ENCODE results near the gene PLVAP. TPM values are rescaled to one million over a fixed set of nuclear protein-coding genes. Genes with fewer than 3 reads are reported as not detected.

PLVAP gene
- total RNA-seq, 1 experiment from 2014 or later: not detected

- Histone ChIP-seq H2BK12ac (ENCODE audit: insufficient read length, low read depth, low read length) (no peak within 1 kb of the TSS), H4K8ac (replicated peaks; ENCODE audit: insufficient read length, low read depth, low read length) (no peak within 1 kb of the TSS), H2BK5ac (ENCODE audit: insufficient read length, low read length) (no peak within 1 kb of the TSS), H3K23me2 (ENCODE audit: insufficient read length, low read depth, low read length, poor library complexity, severe bottlenecking) (peaks cover 11% of the 10 kb centered on the region), H3K9me3 (ENCODE audit: control insufficient read depth, low read depth, low read length) (no peaks in the 10 kb centered on the region), H4K20me1 (ENCODE audit: control insufficient read depth, insufficient read depth, insufficient read length) (no peaks in the 10 kb centered on the region), H3K79me2 (ENCODE audit: insufficient read depth, low read length) (peaks cover 7% of the 10 kb centered on the region; the same call in 1 of the 2 replicates), H2BK120ac (ENCODE audit: low read depth, low read length, poor library complexity, severe bottlenecking) (no peak within 1 kb of the TSS), H3K4me1 (ENCODE audit: insufficient read depth, low read length) (no peaks in the 10 kb centered on the region; the same call in 1 of the 2 replicates), H4K5ac (ENCODE audit: insufficient read length, low read depth, low read length) (no peak within 1 kb of the TSS), H3K4ac (ENCODE audit: low read depth, low read length) (no peak within 1 kb of the TSS), H2AFZ (ENCODE audit: low read length) (no peak within 1 kb of the TSS), H2BK20ac (ENCODE audit: low read depth, low read length, poor library complexity, severe bottlenecking) (no peak within 1 kb of the TSS), H3K27me3 (ENCODE audit: insufficient read depth, low read length) (no peaks in the 10 kb centered on the region), H3K9ac (ENCODE audit: extremely low read depth, insufficient read length, low read length) (peak within 1 kb of the TSS; percentile 32), H3K18ac (ENCODE audit: insufficient read length, low read depth, low read length) (no peak within 1 kb of the TSS), H4K91ac (ENCODE audit: insufficient read length, low read depth, low read length) (no peak within 1 kb of the TSS), H3T11ph (ENCODE audit: low read length) (no peak within 1 kb of the TSS), H3K14ac (ENCODE audit: insufficient read depth, low read length) (no peak within 1 kb of the TSS), H2BK15ac (ENCODE audit: low read depth, low read length) (no peak within 1 kb of the TSS), H3K56ac (ENCODE audit: insufficient read length, low read depth, low read length) (no peak within 1 kb of the TSS), H3K23ac (ENCODE audit: insufficient read length, low read depth, low read length) (no peak within 1 kb of the TSS), H2AK5ac (ENCODE audit: insufficient read length, low read length) (no peak within 1 kb of the TSS), H3K27ac (ENCODE audit: insufficient read length, low read depth, low read length) (no peak within 1 kb of the TSS), H3K4me2 (ENCODE audit: insufficient read depth, insufficient read length, low read length) (peak within 1 kb of the TSS; percentile 73), H3K79me1 (ENCODE audit: insufficient read depth, low read depth, low read length, poor library complexity, severe bottlenecking) (peaks cover 6% of the 10 kb centered on the region)
- Mint-ChIP-seq H3K36me3 (ENCODE audit: insufficient read depth in 1 of 3, low read depth in 3 of 3) (peaks cover 9 to 18% (median 17%) of the 10 kb centered on the region in 3 experiments; a peak in 6 of 7 replicates), H3K27me3 (ENCODE audit: low read depth) (no peaks in the 10 kb centered on the region; the same call in 1 of the 2 replicates), H3K4me1 (peaks cover 22 to 31% of the 10 kb centered on the region in 2 experiments), H3K4me3 (peak within 1 kb of the TSS; percentile 94 to 95), H3K9me3 (no peaks in the 10 kb centered on the region), H3K27ac (peak within 1 kb of the TSS; percentile 88 to 98 (median 95); a peak in 6 of 7 replicates)
- no CpG with 5 or more reads among the region's 46 CpGs for WGBS (ENCODE audit: extremely low coverage, insufficient read length, low lambda C conversion rate)
- DNase-seq: peak; percentile 100
- TF ChIP-seq CTCF (conservative IDR thresholded peaks at IDR 0.05): no peak
Observed at GRCh38 chr19:17309198-17309964, 67.8 kb downstream of the PLVAP start, which contains the start of gene DDA1. TSS of gene DDA1 (plus strand) at chr19:17309563. CDS start at chr19:17309655, 92 bp downstream.
